SK-N-SH (cell line): ENCODE data around the gene PAQR6. TPM values are rescaled to one million over a fixed set of nuclear protein-coding genes. Genes with fewer than 3 reads are reported as not detected.

ENCODE experiments used
- CTCF ChIA-PET: fragments of 300-600, 350-600 bp; formaldehyde crosslinking; extraction: SDS; loops from one replicate; lab custom pipeline; 2021; lab: Yijun Ruan, JAX
- POLR2A ChIA-PET: fragments of 350-600 bp; sonication (Branson Sonifier 250); formaldehyde crosslinking; extraction: SDS; loops from one replicate; lab custom pipeline; 2020; ENCODE audit warnings: antibody characterized with exemption, inconsistent platforms; lab: Yijun Ruan, JAX
- DNase-seq: peaks from one replicate; pipeline ENCODE4 v3.0.0; 2012
- H2AFZ ChIP-seq: fragments of 200-600 bp; sonication (generic); 2 replicates; pipeline ENCODE4 v1.8.1; 2016; ENCODE audit warnings: antibody characterized with exemption, mild to moderate bottlenecking, low read depth
- H3F3A ChIP-seq: fragments of 200-600 bp; sonication (generic); replicated peaks from 2 replicates; pipeline ENCODE3; 2016; ENCODE audit warnings: antibody characterized with exemption, mild to moderate bottlenecking; ENCODE audit not compliant: insufficient read depth
- H3K27ac ChIP-seq, 2 experiments: fragments of 200-500 bp in 1 of 2; fragments of 200-600 bp in 1 of 2; sonication (Bioruptor generic) in 1 of 2; sonication (generic), shearing (Covaris generic) in 1 of 2; 2 replicates each; pipeline versions ENCODE4 v1.5.1 to v1.6.1; 2014 to 2016; ENCODE audit warnings: low read depth in 2 of 2, inconsistent platforms in 1 of 2, low read length in 1 of 2, mild to moderate bottlenecking in 1 of 2, mixed read lengths in 1 of 2
- H3K27me3 ChIP-seq: fragments of 200-600 bp; sonication (generic), shearing (Covaris generic); 2 replicates; pipeline ENCODE4 v1.6.1; 2016; ENCODE audit warnings: mixed run types; ENCODE audit not compliant: insufficient read depth
- H3K36me3 ChIP-seq, 2 experiments: fragments of 200-500 bp in 1 of 2; fragments of 200-600 bp in 1 of 2; sonication (Bioruptor generic) in 1 of 2; sonication (generic) in 1 of 2; replicated peaks in 1 of 2; 2 replicates each; pipeline versions ENCODE3 to v1.5.1; 2014 to 2016; ENCODE audit warnings: low read length in 1 of 2, mild to moderate bottlenecking in 1 of 2; ENCODE audit not compliant: insufficient read depth in 2 of 2, control insufficient read depth in 1 of 2
- H3K4me1 ChIP-seq, 2 experiments: fragments of 200-500 bp in 1 of 2; fragments of 200-600 bp in 1 of 2; sonication (Bioruptor generic) in 1 of 2; sonication (generic), shearing (Covaris generic) in 1 of 2; 2 replicates each; pipeline versions ENCODE4 v1.5.1 to v1.6.1; 2014 to 2016; ENCODE audit warnings: low read depth in 1 of 2, low read length in 1 of 2, mixed run types in 1 of 2; ENCODE audit not compliant: insufficient read depth in 2 of 2, control insufficient read depth in 1 of 2
- H3K4me2 ChIP-seq: fragments of 200-600 bp; sonication (generic), shearing (Covaris generic); 2 replicates; pipeline ENCODE4 v1.6.1; 2017; ENCODE audit warnings: mixed run types
- H3K4me3 ChIP-seq, 2 experiments: fragments of 200-500 bp in 1 of 2; fragments of 200-600 bp in 1 of 2; sonication (Bioruptor generic) in 1 of 2; sonication (generic), shearing (Covaris generic) in 1 of 2; 2 replicates each; pipeline versions ENCODE4 v1.5.1 to v1.8.1; 2014 to 2016; ENCODE audit warnings: low read depth in 2 of 2, inconsistent platforms in 1 of 2, low read length in 1 of 2, mild to moderate bottlenecking in 1 of 2, mixed read lengths in 1 of 2, moderate library complexity in 1 of 2
- H3K79me2 ChIP-seq: fragments of 200-600 bp; sonication (generic); 2 replicates; pipeline ENCODE4 v1.8.1; 2017; ENCODE audit warnings: mild to moderate bottlenecking; ENCODE audit not compliant: insufficient read depth
- H3K9ac ChIP-seq: fragments of 200-600 bp; sonication (generic); 2 replicates; pipeline ENCODE4 v1.6.1; 2017; ENCODE audit warnings: mixed run types
- H3K9me2 ChIP-seq: fragments of 200-600 bp; sonication (generic); 2 replicates; pipeline ENCODE4 v1.6.1; 2017; ENCODE audit warnings: mixed run types
- H3K9me3 ChIP-seq: fragments of 200-600 bp; sonication (generic); 2 replicates; pipeline ENCODE4 v1.6.1; 2017; ENCODE audit warnings: mixed run types, mild to moderate bottlenecking, moderate library complexity
- H4K20me1 ChIP-seq: fragments of 200-600 bp; sonication (generic); 2 replicates; pipeline ENCODE4 v1.6.1; 2017; ENCODE audit warnings: mild to moderate bottlenecking, mixed run types; ENCODE audit not compliant: insufficient read depth
- CHD2 ChIP-seq: fragments of 150-350 bp; IDR thresholded peaks from 2 replicates; pipeline ENCODE4 v1.6.1; 2018; ENCODE audit warnings: low read length; ENCODE audit not compliant: partially characterized antibody
- CTCF ChIP-seq: fragments of 200-600 bp; sonication (generic); IDR thresholded peaks from 2 replicates; pipeline ENCODE4 v1.6.1; 2017; ENCODE audit warnings: antibody characterized with exemption, mild to moderate bottlenecking, moderate library complexity
- ELF1 ChIP-seq: IDR thresholded peaks from 2 replicates; pipeline ENCODE4 v1.4.0; 2012
- FOXJ3 ChIP-seq: sonication (generic); formaldehyde crosslinking; IDR thresholded peaks from 2 replicates; pipeline ENCODE4 v1.5.1; 2020; ENCODE audit warnings: mild to moderate bottlenecking, missing genetic modification reagents
- MXI1 ChIP-seq: IDR thresholded peaks from 2 replicates; pipeline ENCODE4 v1.6.1; 2012; ENCODE audit warnings: mild to moderate bottlenecking, low read depth, low read length, improper control_type of control experiment
- NRF1 ChIP-seq: IDR thresholded peaks from 2 replicates; pipeline ENCODE4 v1.6.1; 2012; ENCODE audit warnings: low read depth, mild to moderate bottlenecking, low read length
- PBX3 ChIP-seq: IDR thresholded peaks from 2 replicates; pipeline ENCODE4; 2012
- RFX5 ChIP-seq: IDR thresholded peaks from 2 replicates; pipeline ENCODE4 v1.6.1; 2012; ENCODE audit warnings: mild to moderate bottlenecking, improper control_type of control experiment, low read length
- RXRA ChIP-seq: IDR thresholded peaks from 2 replicates; pipeline ENCODE4 v1.4.0; 2012; ENCODE audit warnings: low read depth, mild to moderate bottlenecking, borderline replicate concordance
- SIN3A ChIP-seq: IDR thresholded peaks from 2 replicates; pipeline ENCODE4 v1.6.1; 2012; ENCODE audit warnings: low read depth, mild to moderate bottlenecking, low read length, moderate library complexity, borderline replicate concordance
- USF1 ChIP-seq: IDR thresholded peaks from 2 replicates; pipeline ENCODE4 v1.4.0; 2012; ENCODE audit warnings: low read depth, borderline replicate concordance
- WGBS: methylation state at CpG from one replicate; pipeline ENCODE4 v1.1.6; 2017; ENCODE audit warnings: low lambda C conversion rate; 5-methylcytosine and 5-hydroxymethylcytosine counted together
- polyA plus RNA-seq, 3 experiments: library from polyadenylated mRNA; depleted of rRNA; stranded (reverse); fragments of >200 nt; gene quantifications; 2 replicates each; pipeline ENCODE4 v1.2.3, GENCODE V29; 2012
- TF ChIP-seq, protein P1 (sequence below): IDR thresholded peaks from 2 replicates; pipeline ENCODE4 v1.4.0; 2012; ENCODE audit warnings: low read depth, borderline replicate concordance
- TF ChIP-seq, protein P2 (sequence below): IDR thresholded peaks from 2 replicates; pipeline ENCODE4 v1.4.0; 2012; ENCODE audit warnings: low read depth
- TF ChIP-seq, protein P3 (sequence below): fragments of 150-350 bp; IDR thresholded peaks from 2 replicates; pipeline ENCODE4 v1.6.1; 2016; ENCODE audit warnings: mild to moderate bottlenecking, low read depth, low read length

PAQR6 gene
- polyA plus RNA-seq, 1 of the 3 experiments (the other 2 are of a cell fraction), result 2.4 TPM

DNA sequence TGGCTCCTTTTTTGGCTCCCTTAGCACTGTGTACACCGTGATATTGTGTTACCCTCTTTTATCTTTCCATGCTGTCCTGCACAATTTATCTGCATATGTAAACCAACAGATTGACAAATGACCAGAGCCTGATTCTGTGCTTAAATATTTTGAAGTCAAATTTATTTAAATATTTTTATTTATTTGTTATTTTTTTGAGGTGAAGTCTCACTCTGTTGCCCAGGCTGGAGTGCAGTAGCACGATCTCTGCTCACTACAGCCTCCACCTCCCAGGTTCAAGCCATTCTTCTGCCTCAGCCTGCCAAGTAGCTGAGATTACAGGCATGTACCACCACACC, 22.2 kb downstream of the PAQR6 start:
- no peak overlapping the region for H2AFZ ChIP-seq
- no peaks in the 10 kb centered on the region; a peak in 1 of 4 replicates for H3K4me1 ChIP-seq
- no peak overlapping the region for H3K9ac ChIP-seq
- TF ChIP-seq PBX3 (no peak), USF1 (no peak), NRF1 (no peak), SIN3A (no peak), FOXJ3 (no peak)
- TF ChIP-seq, protein P1, sequence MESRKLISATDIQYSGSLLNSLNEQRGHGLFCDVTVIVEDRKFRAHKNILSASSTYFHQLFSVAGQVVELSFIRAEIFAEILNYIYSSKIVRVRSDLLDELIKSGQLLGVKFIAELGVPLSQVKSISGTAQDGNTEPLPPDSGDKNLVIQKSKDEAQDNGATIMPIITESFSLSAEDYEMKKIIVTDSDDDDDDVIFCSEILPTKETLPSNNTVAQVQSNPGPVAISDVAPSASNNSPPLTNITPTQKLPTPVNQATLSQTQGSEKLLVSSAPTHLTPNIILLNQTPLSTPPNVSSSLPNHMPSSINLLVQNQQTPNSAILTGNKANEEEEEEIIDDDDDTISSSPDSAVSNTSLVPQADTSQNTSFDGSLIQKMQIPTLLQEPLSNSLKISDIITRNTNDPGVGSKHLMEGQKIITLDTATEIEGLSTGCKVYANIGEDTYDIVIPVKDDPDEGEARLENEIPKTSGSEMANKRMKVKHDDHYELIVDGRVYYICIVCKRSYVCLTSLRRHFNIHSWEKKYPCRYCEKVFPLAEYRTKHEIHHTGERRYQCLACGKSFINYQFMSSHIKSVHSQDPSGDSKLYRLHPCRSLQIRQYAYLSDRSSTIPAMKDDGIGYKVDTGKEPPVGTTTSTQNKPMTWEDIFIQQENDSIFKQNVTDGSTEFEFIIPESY, result no peak
- TF ChIP-seq, protein P2, sequence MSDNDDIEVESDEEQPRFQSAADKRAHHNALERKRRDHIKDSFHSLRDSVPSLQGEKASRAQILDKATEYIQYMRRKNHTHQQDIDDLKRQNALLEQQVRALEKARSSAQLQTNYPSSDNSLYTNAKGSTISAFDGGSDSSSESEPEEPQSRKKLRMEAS, result no peak
- H3K9me2 ChIP-seq, result no peaks in the 10 kb centered on the region
- H3K9me3 ChIP-seq, result no peaks in the 10 kb centered on the region
- H3K4me2 ChIP-seq, result no peak overlapping the region
- no peak for DNase-seq
- no peak overlapping the region; a peak in 1 of 4 replicates for H3K27ac ChIP-seq
- H3F3A ChIP-seq, result peaks cover 24% of the 10 kb centered on the region
- H4K20me1 ChIP-seq, result no peaks in the 10 kb centered on the region
- no peaks in the 10 kb centered on the region for H3K27me3 ChIP-seq
- H3K79me2 ChIP-seq, result peaks cover 15% of the 10 kb centered on the region
- WGBS, result 0% methylated on average over 2 of the region's 2 CpGs
- CTCF ChIA-PET, result interaction anchor here (0.6 to 7.1 kb wide), 56 partner anchors 8 to 288 kb away, joined by 3 to 121 read pairs (median 5); partner anchors contain the start of genes LMNA, PAQR6, PMF1 and SLC25A44
- H3K36me3 ChIP-seq, result peaks cover 6 to 20% of the 10 kb centered on the region in 2 experiments
- POLR2A ChIA-PET, result interaction anchor here (0.5 to 1.5 kb wide), 3 partner anchors 13 to 217 kb away, joined by 3 to 7 read pairs (median 3); partner anchors contain the start of genes PMF1 and SMG5
- no peak overlapping the region; a peak in 1 of 4 replicates for H3K4me3 ChIP-seq

GRCh38 chr1:156221986-156222692, 25.7 kb downstream of the PAQR6 start:
- Histone ChIP-seq H2AFZ (no peak overlapping the region), H3K4me3 (no peak overlapping the region), H3K27me3 (no peaks in the 10 kb centered on the region), H3F3A (peaks cover 31% of the 10 kb centered on the region), H3K4me2 (0 out of 2 replicates have a peak overlapping the region, but pooled peaks have one; percentile 3), H3K4me1 (no peaks in the 10 kb centered on the region; a peak in 1 of 4 replicates), H3K9me2 (no peaks in the 10 kb centered on the region), H3K9ac (no peak overlapping the region), H4K20me1 (no peaks in the 10 kb centered on the region), H3K27ac (peak overlapping the region in 1 of 2 experiments; percentile 48; a peak in 1 of 4 replicates), H3K79me2 (peaks cover 31% of the 10 kb centered on the region), H3K9me3 (no peaks in the 10 kb centered on the region), H3K36me3 (peaks cover 6 to 27% of the 10 kb centered on the region in 2 experiments)
- DNase-seq, result no peak
- POLR2A ChIA-PET, result interaction anchor here (0.9 kb wide), 1 partner anchor 9 kb away, joined by 5 read pairs; the partner anchor contains the start of gene PMF1
- CTCF ChIA-PET, result interaction anchor here (1.5 to 6.7 kb wide), 3 partner anchors 38 to 94 kb away, joined by 5 to 50 read pairs (median 11); no protein-coding TSS in a partner anchor
- TF ChIP-seq RXRA (no peak), CHD2 (no peak), MXI1 (no peak), RFX5 (no peak), ELF1 (no peak), USF1 (no peak), NRF1 (no peak), CTCF (no peak)
- TF ChIP-seq, protein P3, sequence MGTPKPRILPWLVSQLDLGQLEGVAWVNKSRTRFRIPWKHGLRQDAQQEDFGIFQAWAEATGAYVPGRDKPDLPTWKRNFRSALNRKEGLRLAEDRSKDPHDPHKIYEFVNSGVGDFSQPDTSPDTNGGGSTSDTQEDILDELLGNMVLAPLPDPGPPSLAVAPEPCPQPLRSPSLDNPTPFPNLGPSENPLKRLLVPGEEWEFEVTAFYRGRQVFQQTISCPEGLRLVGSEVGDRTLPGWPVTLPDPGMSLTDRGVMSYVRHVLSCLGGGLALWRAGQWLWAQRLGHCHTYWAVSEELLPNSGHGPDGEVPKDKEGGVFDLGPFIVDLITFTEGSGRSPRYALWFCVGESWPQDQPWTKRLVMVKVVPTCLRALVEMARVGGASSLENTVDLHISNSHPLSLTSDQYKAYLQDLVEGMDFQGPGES, result no peak
- WGBS, result 95% methylated on average over 13 of the region's 13 CpGs
